ENCODE measurements around the gene OGDH.

The OGDH gene

GRCh38 chr7:44638611-44639557, 32.5 kb downstream of the OGDH start (continued):
- TF ChIP-seq ZNF366 (tag by site-specific recombination; conservative IDR thresholded peaks at IDR 0.05) = peak; percentile 81
- peak; percentile 27; the same call in 1 of the 2 replicates for TF ChIP-seq SCRT2 (tag by site-specific recombination; IDR thresholded peaks at IDR 0.05)
- peak; percentile 73 for TF ChIP-seq PRDM10 (tag by site-specific recombination; IDR thresholded peaks at IDR 0.05)
- TF ChIP-seq ZEB2 (tag by site-specific recombination; IDR thresholded peaks at IDR 0.05) = peak; percentile 60
- peak; percentile 47; the same call in 1 of the 2 replicates for TF ChIP-seq KLF9 (tag by site-specific recombination; IDR thresholded peaks at IDR 0.05; ENCODE audit: low read depth)
- TF ChIP-seq ZNF146 (tag by site-specific recombination; IDR thresholded peaks at IDR 0.05) = peak; percentile 14; the same call in 1 of the 2 replicates
- peak; percentile 58; the same call in 1 of the 2 replicates for TF ChIP-seq ZNF629 (tag by site-specific recombination; IDR thresholded peaks at IDR 0.05)
- peak; percentile 100 for TF ChIP-seq ZNF692 (tag by site-specific recombination; IDR thresholded peaks at IDR 0.05)
- peak; percentile 63; the same call in 1 of the 2 replicates for TF ChIP-seq ZNF324 (tag by site-specific recombination; IDR thresholded peaks at IDR 0.05)
- peak; percentile 84 for TF ChIP-seq KLF17 (tag by site-specific recombination; IDR thresholded peaks at IDR 0.05)
- peak; percentile 32; the same call in 1 of the 2 replicates for TF ChIP-seq ZNF394 (tag by site-specific recombination; IDR thresholded peaks at IDR 0.05; ENCODE audit: borderline replicate concordance)
- TF ChIP-seq ZSCAN23 (tag by site-specific recombination; IDR thresholded peaks at IDR 0.05) = 0 out of 2 replicates have a peak, but pooled peaks have one; percentile 66
- no peak for TF ChIP-seq ZNF354C (tag by site-specific recombination; IDR thresholded peaks at IDR 0.05; ENCODE audit: borderline replicate concordance, low read depth)
- no peak for TF ChIP-seq ZNF138 (tag by site-specific recombination; IDR thresholded peaks at IDR 0.05; ENCODE audit: borderline replicate concordance)
- TF ChIP-seq OVOL3 (tag by site-specific recombination; IDR thresholded peaks at IDR 0.05) = no peak
- TF ChIP-seq ZBTB21 (tag by site-specific recombination; IDR thresholded peaks at IDR 0.05) = peak; percentile 37; the same call in 1 of the 2 replicates
- TF ChIP-seq ZSCAN4 (tag by site-specific recombination; IDR thresholded peaks at IDR 0.05) = no peak
- TF ChIP-seq OSR2 (tag by site-specific recombination; IDR thresholded peaks at IDR 0.05) = no peak
- TF ChIP-seq ZNF18 (tag by site-specific recombination; IDR thresholded peaks at IDR 0.05) = no peak
- TF ChIP-seq ZNF24 (tag by site-specific recombination; IDR thresholded peaks at IDR 0.05) = peak; percentile 64; the same call in 1 of the 2 replicates
- no peak for TF ChIP-seq ZNF623 (tag by site-specific recombination; IDR thresholded peaks at IDR 0.05)
- no peak for TF ChIP-seq PRDM6 (tag by site-specific recombination; IDR thresholded peaks at IDR 0.05)
- TF ChIP-seq ZBTB17 (tag by site-specific recombination; IDR thresholded peaks at IDR 0.05) = peak; percentile 79
- no peak for TF ChIP-seq ZNF19 (tag by site-specific recombination; IDR thresholded peaks at IDR 0.05; ENCODE audit: low read depth)
- TF ChIP-seq ZNF398 (tag by site-specific recombination; IDR thresholded peaks at IDR 0.05) = peak; percentile 71
